ENCODE results near the gene IL16.
"Not testable (repeated sequence)": the region's sequence is repeated elsewhere in the genome, so short reads cannot be mapped to it uniquely, and the experiment has no call there.

The IL16 gene

DNA sequence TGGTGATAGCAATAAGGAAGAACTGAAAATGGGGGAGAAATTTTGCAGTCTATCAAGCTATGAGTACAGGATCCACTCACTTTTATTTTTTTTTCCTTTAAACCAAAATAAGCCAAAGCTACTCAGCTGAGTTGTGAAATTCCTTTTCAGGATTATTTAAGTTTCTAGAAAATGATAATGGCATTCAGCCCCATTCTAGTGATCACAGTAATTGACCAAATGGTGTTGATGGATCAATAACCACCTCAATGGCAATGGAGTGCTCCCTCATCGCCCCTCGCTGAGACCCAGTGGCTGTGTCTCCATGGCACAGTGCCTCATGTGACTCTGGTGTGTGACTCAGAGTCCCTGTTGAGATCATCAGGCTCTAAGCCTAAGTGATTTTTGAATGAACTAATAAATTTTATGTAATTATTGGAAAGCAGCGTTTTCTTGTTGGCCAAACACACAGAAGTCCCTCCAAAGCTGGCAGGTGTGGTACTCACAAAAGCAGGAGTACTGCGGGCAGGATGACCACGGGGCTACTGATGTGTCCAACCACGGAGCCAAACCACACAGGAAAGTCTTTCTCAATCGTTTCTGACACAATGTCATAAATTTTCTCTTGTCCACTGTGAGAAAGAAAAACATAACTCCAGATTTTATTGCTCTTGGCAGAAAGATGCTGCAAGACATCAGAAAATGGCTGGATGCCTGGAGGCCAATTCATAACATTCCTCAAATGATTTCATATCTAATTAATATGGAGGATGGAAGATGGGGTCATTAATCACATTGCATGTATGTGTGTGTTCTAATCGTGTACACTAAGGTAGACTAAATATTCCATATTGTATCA is 141.7 kb downstream of the IL16 start:
- no peak for DNase-seq (ENCODE audit: low spot score)

DNA sequence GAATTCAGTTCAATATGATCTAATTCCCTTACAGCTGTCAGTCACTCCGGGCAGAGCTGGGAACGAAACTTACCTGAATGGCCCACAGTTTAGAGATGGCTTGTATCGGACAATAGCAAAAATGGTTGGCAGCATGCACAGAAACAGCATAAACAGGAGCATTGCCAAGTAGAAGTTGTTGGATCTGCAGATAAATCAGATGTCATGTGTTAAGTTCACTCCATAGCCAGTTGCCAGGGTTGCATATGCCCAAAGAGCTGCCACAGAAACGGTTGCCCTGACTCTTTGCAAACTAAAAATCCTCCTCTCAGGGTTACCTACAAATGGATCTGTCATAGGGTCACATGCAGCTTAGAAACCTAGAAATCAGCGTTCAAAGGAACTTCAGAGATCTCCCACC is 142.6 kb downstream of the IL16 start:
- DNase-seq (ENCODE audit: low spot score), result no peak

DNA sequence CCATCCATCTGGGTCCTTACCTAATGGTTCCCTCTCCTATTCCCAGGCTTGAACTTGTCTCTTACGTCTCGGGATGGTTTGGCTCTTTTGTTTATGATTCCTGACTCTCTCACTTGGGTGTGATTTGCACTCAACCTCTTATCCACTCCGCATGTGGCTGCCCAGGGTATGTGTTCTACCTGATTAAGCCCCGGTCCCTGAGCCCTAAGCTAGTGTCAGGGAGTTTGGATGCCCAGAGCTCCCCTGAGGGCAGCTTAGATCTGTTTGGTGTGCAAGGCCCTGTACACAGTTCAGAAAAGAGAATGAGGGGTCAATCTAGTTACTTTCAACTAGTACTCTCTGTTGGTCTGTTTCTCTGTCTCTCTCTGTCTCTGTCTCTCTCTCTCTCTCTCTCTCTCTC is 143.2 kb downstream of the IL16 start:
- DNase-seq (ENCODE audit: low spot score), result no peak

DNA sequence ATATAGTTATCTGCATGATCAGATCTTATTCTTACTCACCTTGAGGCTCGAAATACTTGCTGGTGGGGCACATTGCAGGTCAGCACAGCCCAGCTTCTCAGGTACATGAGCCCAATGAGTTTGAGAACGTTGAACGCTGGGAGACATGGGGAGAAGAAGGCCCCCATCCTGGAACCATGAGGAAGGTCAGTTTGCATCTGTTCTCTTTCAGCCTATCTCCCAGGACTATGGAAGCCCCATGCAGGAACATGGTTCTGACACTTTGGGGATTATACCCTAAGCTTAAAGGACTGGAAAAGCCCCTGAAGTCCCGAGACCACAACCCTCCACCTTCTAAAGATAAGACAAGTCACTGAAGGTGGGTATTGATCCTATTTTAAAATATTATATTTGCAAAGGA is 144.7 kb downstream of the IL16 start:
- DNase-seq (ENCODE audit: low spot score), result no peak

DNA sequence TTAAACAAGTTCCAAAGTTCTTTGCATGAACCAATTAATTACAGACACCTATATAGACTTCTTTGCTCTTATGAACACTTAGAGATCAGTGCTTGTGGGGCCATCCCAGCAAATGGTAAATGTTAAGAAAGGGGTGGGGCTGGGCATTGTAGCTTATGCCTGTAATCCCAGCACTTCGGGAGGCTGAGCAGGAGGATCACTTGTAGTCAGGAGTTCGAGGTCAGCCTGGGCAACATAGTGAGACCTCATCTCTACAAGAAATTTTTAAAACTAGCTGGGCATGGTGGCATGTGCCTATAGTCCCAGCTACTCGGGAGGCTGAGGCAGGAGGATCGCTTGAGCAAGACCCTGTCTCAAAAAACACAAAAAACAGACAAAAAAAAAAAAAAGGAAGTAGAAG is 146.7 kb downstream of the IL16 start:
- no peak for DNase-seq (ENCODE audit: low spot score)

DNA sequence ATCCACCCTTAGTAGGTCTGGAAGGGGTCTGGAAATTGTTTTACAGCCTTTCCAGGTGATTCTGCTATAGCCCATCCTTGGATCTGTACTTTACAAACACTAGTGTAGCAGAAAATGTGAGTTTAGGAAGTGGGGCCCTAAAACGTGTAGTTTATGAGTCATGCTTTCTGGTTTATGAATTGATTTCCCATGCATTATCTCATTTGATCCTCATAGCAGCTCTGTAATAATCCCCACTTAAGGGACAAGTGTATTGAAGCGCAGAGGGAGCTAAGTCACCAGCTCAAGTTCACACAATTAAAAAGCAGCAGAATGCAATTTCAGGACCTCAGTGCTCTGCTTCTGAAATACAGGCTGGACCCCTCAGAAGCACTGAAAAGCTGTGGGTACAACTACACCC is 149.9 kb downstream of the IL16 start:
- no peak for DNase-seq (ENCODE audit: low spot score)

DNA sequence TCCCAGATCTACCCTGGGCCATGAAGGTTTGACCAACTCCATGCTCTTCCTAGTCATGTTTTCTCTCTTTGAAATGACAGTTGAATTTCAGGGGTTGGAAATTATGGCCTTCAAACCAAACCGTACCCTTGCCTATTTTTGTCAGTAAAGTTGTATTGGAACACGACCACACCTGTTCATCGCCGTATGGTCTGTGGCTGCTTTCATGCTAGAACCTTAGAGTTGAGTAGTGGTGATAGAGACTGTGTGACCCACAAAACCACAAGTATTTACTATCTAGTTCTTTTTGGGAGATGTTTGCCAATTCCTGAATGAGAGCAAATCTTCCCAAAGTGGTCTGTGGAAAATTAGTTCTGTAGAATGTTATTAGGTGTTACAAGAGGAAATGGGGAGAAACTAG is 151.2 kb downstream of the IL16 start:
- DNase-seq (ENCODE audit: low spot score), result no peak

DNA sequence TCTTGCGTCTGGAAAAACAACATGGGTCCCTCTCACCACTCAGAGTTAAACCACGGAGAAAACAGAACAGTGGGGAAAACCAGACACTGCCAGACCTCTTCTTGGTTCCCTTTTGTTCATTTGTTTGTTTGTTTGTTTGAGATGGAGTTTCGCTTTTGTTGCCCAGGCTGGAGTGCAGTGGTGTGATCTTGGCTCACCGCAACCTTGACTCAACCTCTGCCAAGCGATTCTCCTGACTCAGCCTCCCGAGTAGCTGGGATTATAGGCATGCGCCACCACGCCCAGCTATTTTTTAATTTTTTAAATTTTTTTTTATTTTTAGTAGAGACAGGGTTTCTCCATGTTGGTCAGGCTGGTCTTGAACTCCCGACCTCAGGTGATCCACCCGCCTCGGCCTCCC is 152.0 kb downstream of the IL16 start:
- DNase-seq (ENCODE audit: low spot score), result not testable (repeated sequence)

DNA sequence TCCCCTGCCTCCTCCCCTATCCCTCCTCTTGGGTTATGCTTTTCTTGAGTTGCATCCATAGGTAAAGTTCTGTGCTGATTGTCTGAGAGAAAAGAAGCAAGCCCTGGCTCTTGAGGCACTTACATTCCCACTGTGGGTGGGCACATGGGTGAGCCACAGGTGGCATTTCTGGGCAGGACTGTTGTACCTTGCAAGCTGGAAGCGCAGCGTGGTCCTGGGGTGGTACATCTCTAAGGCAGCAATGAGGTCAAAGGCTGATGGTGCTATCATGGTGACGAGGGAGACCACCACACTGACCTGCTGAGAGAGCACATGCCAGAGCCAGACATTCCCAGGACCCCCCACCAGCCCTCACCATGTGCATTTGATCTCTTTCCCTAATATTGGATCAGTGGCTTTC is 152.6 kb downstream of the IL16 start:
- no peak for DNase-seq (ENCODE audit: low spot score)

DNA sequence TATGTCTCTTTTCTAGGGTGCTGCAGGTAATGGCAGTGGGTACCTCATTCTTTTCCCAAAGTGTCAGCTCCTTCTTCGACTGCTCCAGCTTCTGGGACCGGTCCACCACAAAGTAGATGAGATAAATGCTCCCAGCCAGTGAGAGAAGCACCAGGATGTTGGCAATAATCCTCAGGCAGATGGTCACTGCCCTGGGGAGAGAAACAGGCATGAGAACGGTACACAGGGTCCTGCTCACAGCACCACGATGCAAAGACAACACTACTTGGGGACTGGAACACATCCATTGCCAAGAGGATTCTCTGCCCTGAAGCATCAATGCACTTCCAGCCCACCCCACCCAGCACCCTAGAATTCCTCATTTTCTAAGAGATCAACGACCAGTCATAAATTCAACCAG is 155.0 kb downstream of the IL16 start:
- DNase-seq (ENCODE audit: low spot score), result no peak

DNA sequence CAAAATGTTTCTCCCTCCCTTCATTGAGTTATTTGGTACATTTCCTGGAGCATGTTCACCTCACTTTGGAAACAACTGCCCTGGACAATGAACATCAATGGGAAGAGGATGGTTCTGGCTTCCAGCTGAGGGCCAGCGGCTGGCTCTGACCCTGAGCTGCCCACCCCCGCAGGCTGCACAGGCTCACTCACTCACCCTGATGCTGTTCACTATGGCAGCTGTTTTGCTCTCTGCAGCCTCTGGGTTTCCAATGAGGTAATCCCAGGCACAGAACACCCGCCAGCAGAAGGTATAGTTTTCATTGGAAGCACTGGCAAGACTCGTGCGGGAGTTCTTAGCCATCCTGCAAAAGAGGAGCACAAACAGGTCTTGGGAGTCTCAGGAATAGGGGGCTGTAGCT is 159.6 kb downstream of the IL16 start:
- DNase-seq (ENCODE audit: low spot score), result no peak

DNA sequence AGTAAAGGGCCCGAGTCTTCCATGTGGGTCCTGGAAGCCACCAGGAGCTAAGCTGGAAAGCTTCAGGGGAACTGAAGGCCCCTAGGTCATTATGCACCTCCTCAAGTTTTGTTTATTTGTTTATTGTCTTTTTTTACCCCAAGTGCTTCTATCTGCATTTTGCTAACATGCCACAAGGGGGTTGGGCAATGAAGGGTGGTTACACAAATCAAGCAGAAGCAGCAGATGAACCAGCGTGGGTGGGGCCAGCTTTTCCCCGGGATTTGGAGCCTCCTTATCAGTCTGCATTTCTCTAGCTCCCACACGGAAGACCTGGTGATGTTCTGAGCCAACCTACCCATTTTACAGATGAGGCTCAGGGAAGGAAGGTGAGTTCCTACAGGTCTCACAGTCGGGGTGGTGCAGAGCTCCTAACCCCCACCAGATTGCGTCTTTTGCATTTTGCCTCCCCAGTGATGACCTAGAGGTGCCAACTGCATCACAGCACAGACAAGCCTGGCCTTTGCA is 160.6 kb downstream of the IL16 start:
- DNase-seq (ENCODE audit: low spot score), result peak; percentile 46

DNA sequence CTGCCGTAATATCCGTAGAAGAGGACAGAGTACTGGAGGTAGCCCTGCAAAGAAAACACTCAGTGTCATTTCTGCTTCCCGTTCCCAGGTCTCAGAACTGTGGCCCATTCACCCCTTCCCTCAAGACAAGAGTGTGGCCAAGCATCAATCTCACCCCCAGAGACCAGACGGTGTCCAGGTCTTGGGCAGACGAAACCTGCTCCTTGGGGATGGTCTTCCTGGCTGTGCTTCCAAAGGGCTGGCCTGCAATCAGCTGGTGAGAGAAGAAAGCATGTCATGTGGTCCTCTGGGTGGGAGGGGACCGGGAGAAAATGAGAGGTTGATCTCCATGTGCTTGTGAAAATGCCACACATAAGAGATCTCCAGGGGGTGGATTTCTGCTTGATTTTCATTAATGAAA is 161.6 kb downstream of the IL16 start:
- DNase-seq (ENCODE audit: low spot score), result no peak

DNA sequence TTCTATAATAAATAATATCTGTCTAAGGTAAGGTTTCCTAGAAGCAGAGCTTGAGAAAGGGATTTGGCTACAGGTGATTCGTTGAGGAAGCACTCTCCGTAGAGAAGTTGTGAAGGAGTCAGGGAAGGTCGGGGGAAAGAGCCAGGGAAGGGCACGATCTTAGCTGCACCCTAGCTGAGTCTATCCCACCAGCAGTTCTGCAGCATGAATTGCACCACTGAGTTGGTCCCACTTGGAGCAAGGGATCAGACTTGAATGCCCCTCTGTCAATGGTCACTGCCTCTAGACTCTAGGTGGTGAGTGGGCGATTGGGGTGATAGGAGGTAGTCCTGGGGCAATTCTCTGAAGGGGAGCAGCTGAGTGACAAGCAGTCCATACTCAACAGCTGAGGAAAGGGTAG is 163.8 kb downstream of the IL16 start:
- DNase-seq (ENCODE audit: low spot score), result no peak

DNA sequence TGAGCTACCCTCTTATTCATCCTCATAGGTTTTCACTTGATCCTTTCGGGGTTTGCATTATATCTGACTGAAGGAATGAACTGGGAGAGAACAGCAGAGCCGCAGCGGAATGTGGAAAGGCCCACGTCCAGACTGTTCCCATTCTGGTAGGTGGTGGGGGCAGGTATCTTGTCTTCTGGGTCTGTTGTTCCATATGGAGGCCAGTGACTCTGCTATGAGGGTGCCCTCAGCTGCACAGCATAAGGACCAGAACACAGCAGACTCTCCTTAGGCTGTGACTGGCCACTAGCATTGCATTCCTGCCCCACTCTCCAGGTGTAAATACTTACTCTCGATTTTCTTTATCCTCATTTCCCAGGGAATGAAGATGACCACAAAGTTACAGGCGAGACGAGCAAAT is 165.2 kb downstream of the IL16 start:
- no peak for DNase-seq (ENCODE audit: low spot score)

DNA sequence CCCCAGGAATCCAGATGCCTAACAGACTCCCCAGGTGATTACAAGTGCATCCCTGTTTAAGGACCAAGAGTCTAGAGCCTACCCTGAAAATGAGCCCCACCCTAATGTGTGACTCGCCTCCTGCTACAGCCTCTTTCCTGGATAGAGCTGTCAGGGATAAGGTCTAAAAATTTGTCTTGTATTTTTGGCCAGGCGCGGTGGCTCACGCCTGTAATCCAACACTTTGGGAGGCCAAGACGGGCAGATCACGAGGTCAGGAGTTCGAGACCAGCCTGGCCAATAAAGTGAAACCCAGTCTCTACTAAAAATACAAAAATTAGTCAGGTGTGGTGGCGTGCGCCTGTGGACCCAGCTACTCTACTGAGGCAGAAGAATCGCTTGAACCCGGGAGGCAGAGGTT is 166.1 kb downstream of the IL16 start:
- no peak for DNase-seq (ENCODE audit: low spot score)

DNA sequence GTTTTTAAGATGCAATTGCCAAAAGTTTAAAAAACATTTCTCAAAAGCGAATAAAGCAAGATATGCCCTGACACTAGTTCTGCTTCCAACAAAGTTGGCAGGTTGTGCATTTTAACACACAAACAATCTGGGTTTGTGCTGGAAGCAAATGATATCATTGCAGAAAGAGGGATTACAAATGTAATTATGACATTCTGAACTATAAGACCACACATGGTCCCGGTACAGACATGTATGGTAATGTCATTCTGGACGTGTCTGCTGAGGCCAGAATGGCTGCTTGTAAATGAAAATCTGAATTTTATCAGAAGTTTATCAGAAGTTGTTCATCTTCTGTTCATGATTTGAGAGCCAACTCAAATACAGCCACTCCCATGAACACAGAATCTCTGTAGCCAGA is 166.6 kb downstream of the IL16 start:
- no peak for DNase-seq (ENCODE audit: low spot score)
